SJSA1 (cell line): ENCODE results near the gene CEP170B. TPM values are rescaled to one million over a fixed set of nuclear protein-coding genes. Genes with fewer than 3 reads are reported as not detected.

Experiments used
- DNase-seq, 2 experiments: peaks; one replicate each; pipeline ENCODE4 v3.0.0-alpha.2; 2015 to 2020; ENCODE audit warnings: low spot score in 2 of 2, low read depth in 1 of 2
- H3K27ac ChIP-seq: fragments of 250-450 bp; sonication (Bioruptor Pico); 2 replicates; pipeline ENCODE4 v1.5.1; 2020; ENCODE audit warnings: mild to moderate bottlenecking, moderate library complexity
- H3K27me3 ChIP-seq: fragments of 250-450 bp; sonication (Bioruptor Pico); replicated peaks from 2 replicates; pipeline ENCODE4 v1.5.1; 2020; ENCODE audit warnings: mild to moderate bottlenecking, moderate library complexity
- H3K36me3 ChIP-seq: fragments of 250-450 bp; sonication (Bioruptor Pico); 2 replicates; pipeline ENCODE4 v1.5.1; 2020; ENCODE audit warnings: mild to moderate bottlenecking
- H3K4me1 ChIP-seq: fragments of 250-450 bp; sonication (Bioruptor Pico); replicated peaks from 2 replicates; pipeline ENCODE4 v1.6.1; 2021; ENCODE audit warnings: mild to moderate bottlenecking
- H3K4me3 ChIP-seq: fragments of 250-450 bp; sonication (Bioruptor Pico); 2 replicates; pipeline ENCODE4 v1.5.1; 2020; ENCODE audit warnings: mild to moderate bottlenecking
- H3K9me3 ChIP-seq: fragments of 250-450 bp; sonication (Bioruptor Pico); replicated peaks from 2 replicates; pipeline ENCODE4 v1.5.1; 2020; ENCODE audit warnings: mild to moderate bottlenecking
- total RNA-seq: library from RNA; depleted of rRNA; stranded (reverse); fragments of >200 nt; shearing (Covaris generic); gene quantifications from 2 replicates; pipeline ENCODE4 v1.2.3, GENCODE V29; 2014

CEP170B gene
- total RNA-seq, 1 experiment from 2014 or later: 9.3 TPM

DNA sequence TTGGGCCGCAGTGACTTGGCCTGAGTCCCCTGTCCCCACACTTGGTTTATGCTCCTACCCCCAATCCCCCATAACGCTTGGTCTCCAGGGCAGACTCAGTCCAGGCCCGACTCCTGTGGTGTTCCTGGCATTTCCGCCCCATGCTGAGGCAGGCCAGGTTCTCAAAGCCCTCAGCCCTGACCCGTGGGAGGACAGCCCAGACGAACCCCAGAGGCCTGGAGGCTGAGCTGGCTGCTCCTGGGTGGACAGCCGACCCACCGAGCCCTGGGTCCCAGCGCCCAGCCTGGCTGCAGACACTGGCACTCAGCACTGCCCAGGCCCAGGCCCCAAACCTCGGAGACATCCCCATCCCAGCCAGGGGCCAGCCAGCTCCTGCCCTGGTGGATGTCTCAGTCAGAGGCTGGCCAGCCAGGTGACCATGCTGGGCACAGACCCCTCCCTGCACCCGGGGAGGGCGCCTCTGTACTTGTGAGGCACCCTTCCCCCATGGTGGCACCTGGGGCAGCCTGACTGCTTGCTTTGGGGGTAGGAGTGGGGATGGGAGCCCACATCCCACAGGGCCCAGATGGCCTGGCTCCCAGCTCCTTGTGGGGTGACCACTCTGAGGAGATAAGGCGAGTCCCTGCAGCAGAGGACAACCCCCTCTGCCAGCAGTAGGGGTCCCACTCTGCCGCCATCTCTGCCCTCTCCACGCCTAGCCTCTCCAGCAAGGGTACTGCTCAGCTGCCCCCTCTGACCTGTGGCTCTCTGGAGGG, 61.0 kb downstream of the CEP170B start:
- DNase-seq: no peak
- H3K27me3 ChIP-seq: no peaks in the 10 kb centered on the region
- H3K27ac ChIP-seq: no peak overlapping the region
- no peaks in the 10 kb centered on the region for H3K9me3 ChIP-seq
- no peak overlapping the region for H3K4me3 ChIP-seq
- H3K4me1 ChIP-seq: no peaks in the 10 kb centered on the region
- H3K36me3 ChIP-seq: no peaks in the 10 kb centered on the region

GRCh38 chr14:104926619-104927431, 61.8 kb downstream of the CEP170B start:
- Histone ChIP-seq H3K4me1 (no peaks in the 10 kb centered on the region), H3K9me3 (no peaks in the 10 kb centered on the region), H3K36me3 (no peaks in the 10 kb centered on the region), H3K4me3 (no peak overlapping the region), H3K27ac (no peak overlapping the region), H3K27me3 (no peaks in the 10 kb centered on the region)
- DNase-seq: no peak

DNA sequence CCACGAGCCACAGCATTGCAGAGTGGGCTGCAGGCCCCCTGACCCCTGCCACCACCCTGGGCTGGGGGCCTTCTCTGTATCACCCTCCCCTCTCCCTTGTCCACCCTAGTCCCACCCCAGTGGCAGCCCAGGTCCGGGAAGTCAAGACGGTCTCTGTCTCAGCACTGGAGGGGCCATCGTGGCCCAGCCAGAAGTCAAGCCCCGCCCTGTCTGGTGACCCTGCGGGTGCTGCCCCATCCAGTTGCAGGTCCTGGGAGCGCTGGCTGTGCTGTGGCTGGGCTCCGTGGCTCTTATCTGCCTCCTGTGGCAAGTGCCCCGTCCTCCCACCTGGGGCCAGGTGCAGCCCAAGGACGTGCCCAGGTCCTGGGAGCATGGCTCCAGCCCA, 62.4 kb downstream of the CEP170B start:
- Histone ChIP-seq H3K4me1 (no peaks in the 10 kb centered on the region), H3K27ac (no peak overlapping the region), H3K36me3 (no peaks in the 10 kb centered on the region), H3K27me3 (no peaks in the 10 kb centered on the region), H3K9me3 (no peaks in the 10 kb centered on the region), H3K4me3 (no peak overlapping the region)
- no peak for DNase-seq

- no peaks in the 10 kb centered on the region for H3K36me3 ChIP-seq
- peaks cover 4% of the 10 kb centered on the region for H3K4me1 ChIP-seq
- no peak overlapping the region for H3K27ac ChIP-seq
- peak in 1 of 2 experiments; percentile 44 for DNase-seq
- H3K4me3 ChIP-seq: no peak overlapping the region
- no peaks in the 10 kb centered on the region for H3K9me3 ChIP-seq
- H3K27me3 ChIP-seq: no peaks in the 10 kb centered on the region
Observed at GRCh38 chr14:104927901-104928300, 62.8 kb downstream of the CEP170B start.

DNA sequence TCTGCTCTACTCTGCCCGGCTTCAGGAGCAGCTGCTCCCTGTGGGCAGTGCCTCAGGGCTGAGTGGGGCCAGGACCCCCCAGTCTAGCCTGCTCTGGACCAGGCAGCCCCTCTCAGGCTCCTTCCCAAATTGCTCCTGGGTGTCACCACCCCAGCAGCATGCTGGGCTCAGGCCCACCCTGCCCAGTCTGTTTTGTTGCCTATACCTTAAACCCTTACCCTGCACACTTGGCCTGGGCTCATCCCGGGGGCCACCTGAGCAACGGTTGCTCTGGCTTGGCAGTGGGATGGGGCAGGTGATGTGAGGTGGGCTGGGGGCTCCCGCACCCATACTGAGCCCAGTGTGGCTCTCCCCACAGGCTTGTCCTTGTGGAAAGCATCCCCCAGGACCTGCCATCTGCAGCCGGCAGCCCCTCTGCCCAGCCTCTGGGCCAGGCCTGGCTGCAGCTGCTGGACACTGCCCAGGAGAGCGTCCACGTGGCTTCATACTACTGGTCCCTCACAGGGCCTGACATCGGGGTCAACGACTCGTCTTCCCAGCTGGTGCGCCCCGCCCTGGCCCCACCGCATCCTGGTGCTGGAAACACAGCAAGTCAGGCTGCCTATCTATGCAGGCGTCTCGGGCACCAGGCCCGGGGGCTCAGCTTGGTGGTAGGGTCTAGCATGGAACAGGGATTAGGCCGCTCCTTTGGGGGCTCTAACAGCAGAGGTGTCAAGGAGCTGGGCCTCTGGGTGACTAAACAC, 63.5 kb downstream of the CEP170B start:
- Histone ChIP-seq H3K27ac (no peak overlapping the region), H3K4me3 (no peak overlapping the region), H3K9me3 (no peaks in the 10 kb centered on the region), H3K27me3 (no peaks in the 10 kb centered on the region), H3K36me3 (no peaks in the 10 kb centered on the region), H3K4me1 (peaks cover 8% of the 10 kb centered on the region)
- no peak for DNase-seq

- no peak overlapping the region for H3K27ac ChIP-seq
- DNase-seq: peak in 1 of 2 experiments; percentile 38
- no peaks in the 10 kb centered on the region for H3K27me3 ChIP-seq
Observed at GRCh38 chr14:104929268-104930230, 64.5 kb downstream of the CEP170B start.

DNA sequence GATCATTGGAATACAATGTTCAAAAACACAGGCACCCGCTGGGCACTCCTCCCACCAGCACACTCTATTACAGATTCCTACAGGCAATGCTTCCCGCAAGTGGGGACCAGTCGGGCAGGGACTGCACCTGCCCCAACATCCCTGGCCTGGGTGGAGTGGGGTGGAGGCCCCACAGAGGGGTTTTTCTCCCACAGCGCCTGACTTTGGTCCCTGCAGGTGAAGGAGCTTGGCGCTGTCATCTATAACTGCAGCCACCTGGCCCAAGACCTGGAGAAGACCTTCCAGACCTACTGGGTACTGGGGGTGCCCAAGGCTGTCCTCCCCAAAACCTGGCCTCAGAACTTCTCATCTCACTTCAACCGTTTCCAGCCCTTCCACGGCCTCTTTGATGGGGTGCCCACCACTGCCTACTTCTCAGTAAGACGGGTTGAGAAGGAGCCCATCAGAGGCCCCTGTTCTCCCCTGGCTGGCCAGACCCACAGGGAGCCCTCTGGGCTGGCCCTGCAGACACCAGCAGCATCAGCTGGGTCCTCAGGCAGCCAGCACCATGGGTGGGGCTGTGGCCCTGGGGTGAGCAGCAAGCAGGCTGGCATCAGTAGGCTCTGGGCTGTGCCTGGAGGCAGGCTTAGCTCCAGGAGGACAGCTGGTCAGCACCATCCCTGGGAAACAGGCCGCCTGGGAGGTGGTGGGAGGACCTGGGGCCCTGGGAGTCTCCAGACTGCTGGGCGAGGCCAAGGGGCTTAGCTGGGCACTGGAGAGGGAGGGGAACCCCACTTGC, 65.6 kb downstream of the CEP170B start:
- peak in 1 of 2 experiments; percentile 41 for DNase-seq
- H3K4me3 ChIP-seq: no peak overlapping the region
- no peaks in the 10 kb centered on the region for H3K9me3 ChIP-seq
- H3K4me1 ChIP-seq: peaks cover 8% of the 10 kb centered on the region
- H3K36me3 ChIP-seq: no peaks in the 10 kb centered on the region
- no peak overlapping the region for H3K27ac ChIP-seq
- no peaks in the 10 kb centered on the region for H3K27me3 ChIP-seq

More at GRCh38 chr14:104929268-104930230, 64.5 kb downstream of the CEP170B start:
- Histone ChIP-seq H3K36me3 (no peaks in the 10 kb centered on the region), H3K4me1 (peaks cover 8% of the 10 kb centered on the region), H3K9me3 (no peaks in the 10 kb centered on the region), H3K4me3 (no peak overlapping the region)

- H3K4me1 ChIP-seq: peaks cover 8% of the 10 kb centered on the region
- no peaks in the 10 kb centered on the region for H3K36me3 ChIP-seq
- no peaks in the 10 kb centered on the region for H3K9me3 ChIP-seq
- H3K27me3 ChIP-seq: no peaks in the 10 kb centered on the region
- H3K4me3 ChIP-seq: no peak overlapping the region
- no peak for DNase-seq
- no peak overlapping the region for H3K27ac ChIP-seq
Observed at GRCh38 chr14:104931304-104931770, 66.3 kb downstream of the CEP170B start.

DNA sequence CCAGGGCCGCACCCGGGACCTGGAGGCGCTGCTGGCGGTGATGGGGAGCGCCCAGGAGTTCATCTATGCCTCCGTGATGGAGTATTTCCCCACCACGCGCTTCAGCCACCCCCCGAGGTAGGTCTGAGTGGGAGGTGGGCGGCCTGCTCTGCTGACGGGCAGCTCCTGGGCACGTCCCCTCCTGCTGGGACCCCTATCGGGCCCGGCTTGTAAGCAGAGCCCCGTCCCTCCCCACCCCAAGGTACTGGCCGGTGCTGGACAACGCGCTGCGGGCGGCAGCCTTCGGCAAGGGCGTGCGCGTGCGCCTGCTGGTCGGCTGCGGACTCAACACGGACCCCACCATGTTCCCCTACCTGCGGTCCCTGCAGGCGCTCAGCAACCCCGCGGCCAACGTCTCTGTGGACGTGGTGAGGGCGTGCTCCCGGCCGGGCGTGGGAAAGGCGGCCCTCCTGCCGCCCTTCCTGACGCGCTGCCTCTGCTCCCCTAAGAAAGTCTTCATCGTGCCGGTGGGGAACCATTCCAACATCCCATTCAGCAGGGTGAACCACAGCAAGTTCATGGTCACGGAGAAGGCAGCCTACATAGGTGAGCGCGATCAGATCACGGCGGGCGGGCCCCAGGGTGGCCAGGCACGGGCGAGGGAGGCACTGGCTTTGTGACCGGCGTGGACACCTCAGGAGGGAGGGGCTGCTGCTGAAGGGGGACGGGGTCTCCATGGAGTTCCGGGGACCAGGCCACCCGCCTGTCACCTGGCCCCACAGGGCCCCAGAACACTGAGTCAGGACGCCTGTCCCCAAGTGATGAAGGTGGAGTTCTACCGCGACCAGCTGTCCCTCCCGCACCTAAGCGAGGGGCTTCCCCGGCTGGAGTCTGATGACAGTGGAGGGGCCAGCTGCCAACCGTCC, 67.0 kb downstream of the CEP170B start:
- H3K27ac ChIP-seq: no peak overlapping the region
- peaks cover 8% of the 10 kb centered on the region for H3K4me1 ChIP-seq
- H3K27me3 ChIP-seq: no peaks in the 10 kb centered on the region
- H3K36me3 ChIP-seq: no peaks in the 10 kb centered on the region
- no peak for DNase-seq
- no peaks in the 10 kb centered on the region for H3K9me3 ChIP-seq
- H3K4me3 ChIP-seq: no peak overlapping the region

- no peaks in the 10 kb centered on the region for H3K27me3 ChIP-seq
- no peaks in the 10 kb centered on the region for H3K9me3 ChIP-seq
- no peaks in the 10 kb centered on the region for H3K36me3 ChIP-seq
- H3K27ac ChIP-seq: no peak overlapping the region
- peaks cover 8% of the 10 kb centered on the region for H3K4me1 ChIP-seq
- DNase-seq: peak; percentile 84 to 88
- H3K4me3 ChIP-seq: peak overlapping the region; percentile 44
Observed at GRCh38 chr14:104932676-104933631, 67.9 kb downstream of the CEP170B start.
